HG03457 (cell line): Measurements from ENCODE around the gene WFDC2.

Source experiments
- ATAC-seq: cut with Tn5 transposase; IDR thresholded peaks from one replicate; pipeline ENCODE4 v1.9.1; 2021; ENCODE audit warnings: moderate number of reproducible peaks; ENCODE audit not compliant: unreplicated experiment

The WFDC2 gene

DNA sequence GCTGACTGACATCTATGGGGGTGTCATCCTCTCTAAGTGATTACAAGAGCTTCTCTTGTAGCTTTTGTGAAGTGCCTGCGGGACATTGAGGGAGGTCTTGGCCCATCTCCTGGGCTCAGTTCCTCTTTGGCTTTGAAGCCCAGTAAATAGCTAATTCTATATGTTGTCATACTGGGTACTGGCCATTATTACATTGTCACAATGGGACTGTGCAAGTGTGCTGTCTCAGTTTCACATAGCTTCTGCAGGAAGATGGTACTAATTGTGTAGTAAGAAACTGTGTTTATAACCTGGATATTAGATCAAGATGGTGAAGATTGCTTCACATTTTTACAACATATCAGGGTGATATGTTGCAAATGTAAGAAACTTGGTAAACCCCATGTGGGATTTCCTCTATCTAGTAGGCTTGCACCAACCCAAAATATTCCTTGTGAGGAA lies 26.0 kb downstream of the WFDC2 start:
- no peak for ATAC-seq

DNA sequence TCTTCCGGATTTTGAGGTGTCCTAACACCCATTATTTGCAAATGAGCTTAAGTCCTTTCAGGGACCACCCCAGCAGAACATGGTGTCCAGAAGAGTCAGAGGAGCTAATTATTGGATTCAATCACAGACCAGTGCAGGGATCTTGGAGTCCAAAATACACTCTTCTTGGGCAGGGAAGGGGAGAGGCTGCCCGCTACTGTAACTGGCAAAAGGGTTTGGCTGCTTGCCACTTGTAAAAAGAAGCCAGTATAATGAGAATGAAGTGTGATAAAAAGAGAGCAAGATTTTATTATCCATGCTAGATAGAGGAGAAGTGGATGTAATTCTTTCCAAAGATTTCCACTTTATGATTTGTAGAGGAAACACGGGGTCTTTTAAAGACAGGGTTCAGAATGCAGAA lies 26.6 kb downstream of the WFDC2 start:
- no peak for ATAC-seq

DNA sequence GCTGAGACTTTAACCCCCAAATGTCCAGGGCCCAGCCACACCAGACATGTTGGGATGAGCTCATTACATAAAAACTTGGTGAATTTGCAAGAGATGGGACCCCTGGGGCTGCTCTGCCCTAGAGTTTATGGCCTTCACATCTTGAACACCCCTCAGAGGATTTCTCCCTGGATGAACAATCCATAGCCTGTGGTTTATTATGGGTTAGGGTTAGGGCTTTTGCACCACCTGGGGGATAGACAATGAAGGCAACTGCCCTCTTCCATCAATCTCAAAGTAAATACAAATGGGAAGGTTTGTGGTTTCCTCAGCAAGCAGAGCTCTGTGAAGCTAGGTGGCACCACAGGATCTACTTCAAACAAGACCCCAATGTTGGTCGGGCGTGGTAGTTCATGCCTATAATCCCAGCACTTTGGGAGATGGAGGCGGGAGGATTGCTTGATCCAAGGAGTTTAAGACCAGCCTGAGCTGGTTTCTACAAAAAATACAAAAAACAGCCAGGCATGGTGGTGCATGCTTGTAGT lies 28.5 kb downstream of the WFDC2 start:
- no peak for ATAC-seq

DNA sequence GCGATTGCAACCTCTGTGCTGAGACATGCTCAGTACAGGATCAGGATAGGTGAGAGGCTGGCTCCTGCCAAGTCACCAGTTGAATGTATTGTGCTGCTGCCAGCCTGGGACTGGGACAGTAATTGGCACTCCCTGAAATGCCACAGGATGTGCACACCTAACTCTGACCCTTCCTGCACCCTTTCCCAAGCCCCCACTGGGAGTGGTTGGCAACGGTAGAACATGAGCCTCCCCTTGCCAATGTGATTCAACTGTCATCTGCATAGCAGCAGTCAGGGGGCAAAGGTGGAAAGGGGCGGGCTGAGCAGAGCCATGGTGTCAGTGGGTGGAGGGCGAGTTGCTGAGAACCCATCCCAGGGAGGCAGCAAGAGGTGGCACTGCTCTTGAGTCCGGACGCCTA lies 30.5 kb downstream of the WFDC2 start:
- ATAC-seq, result no peak

DNA sequence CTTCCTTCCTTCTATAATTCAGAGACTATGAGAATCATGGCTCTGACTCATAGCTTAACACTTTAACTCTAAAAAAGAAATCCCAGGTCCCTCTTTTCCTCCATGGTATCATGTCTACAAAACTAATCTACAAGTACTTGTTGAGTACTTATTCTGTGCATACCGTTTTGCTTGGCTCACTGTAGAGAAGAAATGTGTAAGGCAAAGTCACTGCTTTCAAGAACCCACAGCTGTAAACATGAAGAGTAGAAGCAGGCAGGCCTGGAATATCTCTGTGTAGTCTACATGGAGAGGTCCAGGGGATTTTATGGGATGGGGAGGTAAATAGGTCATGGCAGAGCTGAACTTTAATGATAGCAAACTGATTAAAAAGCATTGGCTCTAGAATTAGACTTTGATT lies 32.0 kb downstream of the WFDC2 start:
- ATAC-seq, result no peak

DNA sequence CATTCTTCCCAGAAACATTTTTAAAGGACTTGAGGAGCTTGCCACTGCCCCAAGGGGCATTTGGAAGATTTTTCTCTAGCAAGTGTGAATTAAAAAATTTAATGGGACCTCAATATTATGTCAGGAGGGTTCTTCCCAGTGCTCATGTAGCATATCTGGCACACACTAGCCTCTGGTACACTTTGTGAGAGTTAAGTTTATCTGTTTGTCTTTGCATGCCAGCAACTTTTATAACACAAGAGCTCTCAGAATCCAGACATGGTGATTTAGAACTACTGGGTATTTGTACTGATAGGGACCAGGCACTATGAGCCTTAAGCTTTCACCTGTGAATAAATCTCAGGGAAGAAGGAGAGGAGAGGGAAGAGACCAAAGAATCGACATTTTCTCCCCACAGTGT lies 33.0 kb downstream of the WFDC2 start:
- ATAC-seq, result no peak

DNA sequence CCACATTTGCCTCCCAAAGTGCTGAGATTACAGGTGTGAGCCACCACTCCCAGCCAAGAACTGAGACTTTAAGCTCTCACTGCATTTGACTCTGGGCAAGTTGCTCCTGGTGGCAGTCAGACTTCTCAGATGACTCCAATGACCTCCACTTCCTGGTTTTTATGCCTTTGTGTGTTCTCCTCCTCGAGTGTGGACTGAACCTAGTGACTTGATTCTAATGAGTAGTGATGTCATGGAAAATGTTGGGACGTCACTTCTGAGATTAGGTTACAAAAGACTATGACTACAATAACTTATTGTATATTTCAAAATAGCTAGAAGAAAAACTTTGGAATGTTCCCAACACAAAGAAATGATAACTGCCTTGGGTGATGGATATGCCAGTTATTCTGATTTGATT lies 33.9 kb downstream of the WFDC2 start:
- no peak for ATAC-seq

DNA sequence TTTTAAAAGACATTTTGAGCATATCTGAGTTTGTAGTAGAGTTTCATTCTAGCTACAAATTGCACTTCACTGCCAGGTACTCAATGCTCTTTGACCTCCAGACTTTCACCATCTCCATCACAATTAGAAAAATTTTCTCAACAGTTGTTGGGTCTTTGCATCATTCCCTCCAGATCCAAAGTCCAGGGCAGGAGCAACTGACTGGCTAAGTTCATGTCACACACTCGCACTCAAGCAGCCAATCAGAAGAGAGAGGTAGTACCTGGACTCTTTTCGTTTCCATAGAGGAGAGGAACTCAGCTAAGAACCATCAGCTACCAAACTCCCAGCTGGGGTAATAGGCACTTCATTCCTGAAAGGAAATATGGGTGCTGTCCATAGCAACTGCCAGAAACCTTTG lies 36.8 kb downstream of the WFDC2 start:
- ATAC-seq, result no peak

DNA sequence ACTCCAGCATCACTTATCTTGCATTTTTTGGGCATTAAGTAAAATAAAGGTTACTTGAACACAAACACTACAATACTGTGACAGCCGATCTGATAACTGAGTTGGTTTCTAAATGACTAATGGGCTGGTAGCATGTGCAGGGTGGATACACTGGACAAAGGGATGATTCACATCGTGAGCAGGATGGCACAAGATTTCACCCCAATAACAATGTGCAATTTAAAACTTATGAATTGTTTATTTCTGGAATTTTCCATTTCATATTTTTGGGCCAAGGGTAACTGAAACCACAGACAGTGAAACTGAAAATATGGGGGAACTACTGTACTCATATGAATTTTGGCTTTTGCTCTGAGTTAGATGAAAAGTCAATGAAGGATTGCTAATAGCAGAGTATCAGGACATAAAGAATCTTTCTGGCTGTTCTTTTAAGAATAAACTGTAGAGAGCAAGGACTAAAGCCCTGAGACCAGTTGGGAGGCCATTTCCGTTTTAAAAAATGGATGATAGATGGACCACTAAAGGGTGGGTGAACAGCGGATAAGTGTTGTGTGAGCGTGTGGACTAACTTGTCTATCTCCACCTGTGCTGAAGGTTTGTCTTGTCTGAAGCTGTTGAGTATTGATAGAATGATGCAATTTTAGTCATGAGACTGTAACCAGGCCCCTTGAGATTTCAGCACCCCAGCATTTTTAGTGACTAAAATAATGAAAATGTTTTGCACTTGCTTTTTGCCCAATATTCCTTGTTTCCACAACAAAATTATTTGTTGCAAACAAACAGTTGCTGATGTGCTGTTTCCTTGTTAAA lies 37.7 kb downstream of the WFDC2 start:
- ATAC-seq, result no peak

DNA sequence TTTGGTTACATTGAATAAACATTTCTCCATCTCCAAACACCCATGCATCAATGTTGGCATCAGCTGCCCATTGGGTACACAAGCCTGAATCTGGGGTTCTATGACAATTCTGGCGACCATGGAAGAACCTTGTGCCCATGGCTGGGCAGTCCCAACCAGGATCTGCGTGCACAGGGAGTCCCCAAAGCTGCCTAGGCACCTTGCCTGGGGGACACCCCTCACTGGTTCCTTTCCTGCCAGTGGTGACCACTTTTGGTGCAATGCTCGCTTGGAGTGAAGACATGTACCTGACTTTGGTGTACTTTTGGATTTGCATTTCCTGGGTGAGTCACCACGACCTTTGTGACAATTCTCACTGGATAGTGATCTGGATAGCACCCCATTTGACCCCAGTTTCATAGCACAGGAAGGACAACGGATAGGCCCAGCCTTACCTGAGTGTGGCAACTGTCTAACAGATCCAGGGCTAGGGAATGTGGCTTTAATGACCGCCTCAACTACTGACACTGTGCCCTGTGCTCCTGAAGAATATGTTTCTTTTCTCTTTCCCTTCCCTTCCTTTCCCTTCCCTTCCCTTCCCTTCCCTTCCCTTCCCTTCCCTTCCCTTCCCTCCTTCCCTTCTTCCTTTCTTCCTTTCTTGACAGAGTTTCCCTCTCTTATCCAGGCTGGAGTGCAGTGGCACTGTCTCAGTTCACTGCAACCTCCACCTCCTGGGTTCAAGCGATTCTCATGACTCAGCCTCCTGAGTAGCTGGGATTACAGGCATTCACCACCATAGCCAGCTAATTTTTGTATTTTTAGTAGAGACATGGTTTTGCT lies 38.7 kb downstream of the WFDC2 start:
- ATAC-seq, result no peak

DNA sequence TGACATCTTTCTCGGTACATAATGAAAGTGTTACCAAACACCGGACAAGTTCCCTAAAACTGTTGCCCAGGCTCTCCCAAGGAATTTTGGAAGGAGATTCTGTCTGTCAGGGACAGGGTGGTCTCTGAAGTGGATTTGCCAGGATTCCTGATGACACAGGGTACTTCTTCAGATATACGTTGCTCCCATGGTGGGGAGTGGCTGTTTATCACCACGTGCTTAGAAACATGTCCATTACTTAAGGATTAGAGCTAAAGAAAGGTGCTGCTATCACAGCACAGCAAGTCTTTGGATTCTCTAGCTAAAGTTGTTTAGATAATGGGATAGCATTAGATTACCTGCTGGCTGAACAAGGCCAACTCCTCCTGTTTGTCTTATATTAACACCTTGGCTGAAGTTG lies 39.5 kb downstream of the WFDC2 start:
- no peak for ATAC-seq

DNA sequence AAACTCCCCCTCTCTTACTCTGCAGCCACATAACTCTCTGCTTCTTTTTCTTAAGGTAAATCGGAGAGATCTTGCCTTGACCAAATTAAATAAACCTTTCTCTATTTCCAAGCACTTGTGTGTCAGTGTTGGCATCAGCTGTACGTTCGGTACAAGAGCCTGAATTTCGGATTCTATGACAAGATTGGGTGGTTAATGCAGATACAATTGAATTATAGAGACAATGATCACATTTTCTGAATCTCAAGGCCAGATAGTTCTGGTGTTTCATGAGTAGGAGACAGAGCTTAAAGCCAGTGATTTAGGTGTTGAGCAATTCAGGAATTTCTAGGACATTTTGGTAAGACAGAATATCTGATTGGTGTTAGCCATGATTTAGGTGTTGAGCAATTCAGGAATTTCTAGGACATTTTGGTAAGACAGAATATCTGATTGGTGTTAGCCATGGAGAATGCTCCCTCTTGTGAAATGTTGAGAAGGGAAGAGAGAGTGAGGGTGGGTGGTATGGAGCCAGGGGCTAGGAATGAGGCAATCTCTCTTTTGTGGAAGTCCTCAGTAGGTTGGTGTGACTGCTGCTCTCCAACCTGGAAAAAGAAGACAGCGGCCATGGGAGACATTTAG lies 40.8 kb downstream of the WFDC2 start:
- no peak for ATAC-seq

DNA sequence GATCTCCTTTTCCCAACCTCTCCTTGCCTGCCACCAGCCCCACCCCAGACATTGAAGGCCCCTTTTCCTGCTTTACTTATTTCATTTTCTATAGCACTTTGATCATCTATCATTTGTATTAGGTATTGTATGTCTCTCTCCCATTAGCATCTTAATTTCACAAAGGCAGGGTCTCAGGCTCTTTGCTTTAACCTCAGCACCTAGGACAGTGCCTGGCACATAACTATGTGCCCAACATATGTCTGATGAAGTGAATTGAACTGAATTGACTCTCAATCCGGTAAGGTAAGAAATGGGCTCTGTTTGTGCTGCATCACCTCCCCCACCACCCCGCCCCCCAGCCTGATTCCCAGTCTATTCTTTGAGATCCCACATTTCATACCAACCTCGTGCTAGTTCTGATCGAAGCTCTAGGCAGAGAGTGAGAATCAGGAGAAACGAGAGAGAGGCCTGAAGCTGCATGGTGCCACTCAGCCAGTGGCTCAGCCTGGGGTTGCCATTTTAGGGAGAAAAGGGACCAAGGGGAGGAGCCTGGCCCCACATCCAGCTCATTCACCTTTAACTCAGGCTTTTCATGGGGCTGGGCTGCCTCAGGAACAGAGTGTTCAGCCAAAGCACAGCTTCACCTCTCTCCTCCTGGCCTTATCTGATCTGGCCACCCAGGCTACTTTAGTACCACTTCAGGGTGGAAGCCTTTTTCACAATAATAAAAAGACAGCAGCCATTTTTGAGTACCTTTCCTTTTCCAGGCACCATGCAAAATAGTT lies 45.8 kb downstream of the WFDC2 start, which contains the start of gene SPINT3:
Gene SPINT3 (minus strand): TSS at position 476 of the 767 bp plus-strand sequence. CDS start 14 bp downstream, at position 462.
- ATAC-seq, result no peak

DNA sequence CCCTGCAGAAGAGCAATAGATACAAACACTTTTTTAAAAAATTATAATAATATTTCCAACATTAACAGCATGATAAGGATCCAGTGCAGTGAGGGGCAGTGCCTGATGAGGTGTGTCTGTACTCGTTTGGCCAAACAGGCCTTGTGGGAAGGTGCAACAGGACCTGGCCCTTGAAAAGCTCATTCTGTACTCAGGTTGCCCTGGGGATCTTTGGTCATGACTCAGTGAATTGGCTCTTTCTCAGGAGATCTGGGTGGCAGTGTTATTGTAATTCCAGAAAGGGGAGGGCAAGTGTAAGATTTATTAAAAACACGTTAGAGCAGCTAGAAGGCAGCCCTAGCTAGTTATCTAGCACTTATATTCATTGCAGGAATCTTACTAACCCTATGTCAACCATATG lies 48.7 kb downstream of the WFDC2 start:
- no peak for ATAC-seq

DNA sequence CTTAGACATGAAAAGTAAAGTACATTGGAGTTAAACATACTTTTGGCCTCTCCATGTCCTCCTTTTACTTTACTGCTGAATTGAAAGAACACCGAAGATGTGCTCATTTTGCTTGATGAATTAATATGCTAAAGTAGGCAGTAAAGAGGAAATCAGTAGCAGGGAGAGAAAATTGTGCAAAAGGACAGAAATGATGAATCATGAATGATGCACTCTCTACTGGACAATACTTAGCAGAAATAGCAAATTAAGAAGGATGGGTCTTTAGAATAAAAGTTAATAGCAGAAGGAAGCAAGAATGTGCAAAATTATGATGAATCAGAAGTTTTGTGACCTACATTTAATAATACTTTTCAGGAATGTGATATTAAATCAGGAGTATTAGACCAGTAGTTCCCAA lies 54.3 kb downstream of the WFDC2 start:
- no peak for ATAC-seq

DNA sequence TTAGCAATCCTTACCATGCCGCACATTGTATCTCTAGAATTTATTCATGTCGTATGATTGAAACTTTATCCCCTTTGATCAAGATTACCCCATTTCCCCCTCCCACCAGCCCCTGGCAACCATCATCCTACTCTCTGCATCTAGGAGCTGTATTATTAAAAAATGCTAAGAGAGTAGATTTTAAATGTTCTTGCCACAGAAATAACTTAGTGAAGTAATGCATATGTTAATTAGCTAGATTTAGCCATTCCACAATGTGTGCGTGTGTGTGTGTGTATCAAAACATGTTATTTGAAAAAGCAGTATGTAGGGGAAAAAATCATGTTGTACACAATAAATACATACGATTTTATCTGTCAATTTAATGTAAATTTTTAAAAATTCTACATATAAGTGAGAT lies 57.7 kb downstream of the WFDC2 start:
- no peak for ATAC-seq
